Neural cell (in vitro differentiated cells): Measurements from ENCODE around the gene TRIB2. TPM values are rescaled to one million over a fixed set of nuclear protein-coding genes. Genes with fewer than 3 reads are reported as not detected.

Experiments used
- H2AFZ ChIP-seq: fragments of 200-600, 300-800 bp; sonication (generic), shearing (Covaris generic); 2 replicates; pipeline ENCODE4 v1.6.0; 2014; ENCODE audit warnings: low read depth, mild to moderate bottlenecking, antibody characterized with exemption, low read length, moderate library complexity
- H3F3A ChIP-seq: fragments of 200-600 bp; shearing (Covaris generic); 2 replicates; pipeline ENCODE4 v1.6.1; 2016; ENCODE audit warnings: mild to moderate bottlenecking, moderate library complexity, mixed read lengths, antibody characterized with exemption, low read length; ENCODE audit not compliant: insufficient read depth, poor library complexity, severe bottlenecking
- H3K27ac ChIP-seq: fragments of 200-600, 300-800 bp; sonication (generic), shearing (Covaris generic); 2 replicates; pipeline ENCODE4 v1.5.1; 2014; ENCODE audit warnings: mild to moderate bottlenecking, low read length, moderate library complexity
- H3K27me3 ChIP-seq: fragments of 300-800, 200-600 bp; sonication (generic), shearing (Covaris generic); 2 replicates; pipeline ENCODE4 v1.6.0; 2014; ENCODE audit warnings: mild to moderate bottlenecking, low read depth, low read length, moderate library complexity; ENCODE audit not compliant: insufficient read depth
- H3K36me3 ChIP-seq: fragments of 300-800, 200-600 bp; sonication (generic), shearing (Covaris generic); 2 replicates; pipeline ENCODE4 v1.5.1; 2014; ENCODE audit warnings: mild to moderate bottlenecking, antibody characterized with exemption, low read length, moderate library complexity; ENCODE audit not compliant: insufficient read depth
- H3K4me2 ChIP-seq: fragments of 300-800, 200-600 bp; sonication (generic), shearing (Covaris generic); 2 replicates; pipeline ENCODE4 v1.6.0; 2014; ENCODE audit warnings: mild to moderate bottlenecking, low read length
- H3K4me3 ChIP-seq: fragments of 300-800, 200-600 bp; sonication (generic), shearing (Covaris generic); 2 replicates; pipeline ENCODE4 v1.5.1; 2014; ENCODE audit warnings: mild to moderate bottlenecking, low read length, moderate library complexity
- H3K79me2 ChIP-seq: fragments of 200-600 bp; shearing (Covaris generic); replicated peaks from 2 replicates; pipeline ENCODE4 v1.6.0; 2014; ENCODE audit warnings: mild to moderate bottlenecking, low read length, moderate library complexity; ENCODE audit not compliant: insufficient read depth
- H3K9ac ChIP-seq: fragments of 300-800, 200-600 bp; sonication (generic), shearing (Covaris generic); 2 replicates; pipeline ENCODE4 v1.6.1; 2016; ENCODE audit warnings: mild to moderate bottlenecking, low read length, mixed read lengths
- H3K9me2 ChIP-seq: fragments of 200-600 bp; shearing (Covaris generic); 2 replicates; pipeline ENCODE4 v1.6.1; 2016; ENCODE audit warnings: mild to moderate bottlenecking, low read length, mixed read lengths; ENCODE audit not compliant: insufficient read depth
- H3K9me3 ChIP-seq: fragments of 200-600, 300-800 bp; sonication (generic), shearing (Covaris generic); 2 replicates; pipeline ENCODE4 v1.6.1; 2016; ENCODE audit warnings: mild to moderate bottlenecking, mixed run types, low read length, moderate library complexity, mixed read lengths
- H4K20me1 ChIP-seq: fragments of 200-600 bp; shearing (Covaris generic); 2 replicates; pipeline ENCODE4 v1.6.1; 2016; ENCODE audit warnings: mild to moderate bottlenecking, mixed run types; ENCODE audit not compliant: insufficient read depth
- CTCF ChIP-seq: fragments of 450-650 bp; IDR thresholded peaks from 2 replicates; pipeline ENCODE4 v1.5.1; 2014; ENCODE audit warnings: antibody characterized with exemption, mild to moderate bottlenecking, moderate library complexity; ENCODE audit not compliant: poor library complexity, severe bottlenecking
- EP300 ChIP-seq: fragments of 450-650 bp; conservative IDR thresholded peaks from 2 replicates; pipeline ENCODE4 v1.6.1; 2014; ENCODE audit warnings: antibody characterized with exemption, mild to moderate bottlenecking, moderate library complexity; ENCODE audit not compliant: poor library complexity, severe bottlenecking
- EZH2 ChIP-seq: fragments of 200-600, 300-800 bp; shearing (Covaris generic), sonication (generic); IDR thresholded peaks from 2 replicates; pipeline ENCODE4 v1.6.1; 2014; ENCODE audit warnings: antibody characterized with exemption, low read length, borderline replicate concordance, mild to moderate bottlenecking; ENCODE audit not compliant: insufficient read depth, poor library complexity, severe bottlenecking
- MXI1 ChIP-seq: fragments of 450-650 bp; conservative IDR thresholded peaks from 2 replicates; pipeline ENCODE4 v1.6.1; 2014; ENCODE audit warnings: antibody characterized with exemption, mild to moderate bottlenecking; ENCODE audit not compliant: poor library complexity, severe bottlenecking
- POLR2AphosphoS5 ChIP-seq: IDR thresholded peaks from 2 replicates; pipeline ENCODE4 v1.6.1; 2012
- RAD21 ChIP-seq: fragments of 450-650 bp; conservative IDR thresholded peaks from 2 replicates; pipeline ENCODE4 v1.6.1; 2014; ENCODE audit warnings: antibody characterized with exemption, mild to moderate bottlenecking, moderate library complexity
- REST ChIP-seq: IDR thresholded peaks from 2 replicates; pipeline ENCODE4 v1.6.1; 2012; ENCODE audit warnings: borderline replicate concordance
- SMC3 ChIP-seq: fragments of 450-650 bp; conservative IDR thresholded peaks from 2 replicates; pipeline ENCODE4 v1.6.1; 2014; ENCODE audit warnings: antibody characterized with exemption, mild to moderate bottlenecking, moderate library complexity; ENCODE audit not compliant: poor library complexity
- TAF1 ChIP-seq: IDR thresholded peaks from 2 replicates; pipeline ENCODE4 v1.6.1; 2012; ENCODE audit warnings: low read depth
- polyA plus RNA-seq: library from polyadenylated mRNA; depleted of rRNA; stranded (reverse); fragments of >200 nt; gene quantifications from 2 replicates; pipeline ENCODE4 v1.2.3, GENCODE V29; 2014

Gene TRIB2
- polyA plus RNA-seq, 1 donor from 2014 or later: 123 TPM

DNA sequence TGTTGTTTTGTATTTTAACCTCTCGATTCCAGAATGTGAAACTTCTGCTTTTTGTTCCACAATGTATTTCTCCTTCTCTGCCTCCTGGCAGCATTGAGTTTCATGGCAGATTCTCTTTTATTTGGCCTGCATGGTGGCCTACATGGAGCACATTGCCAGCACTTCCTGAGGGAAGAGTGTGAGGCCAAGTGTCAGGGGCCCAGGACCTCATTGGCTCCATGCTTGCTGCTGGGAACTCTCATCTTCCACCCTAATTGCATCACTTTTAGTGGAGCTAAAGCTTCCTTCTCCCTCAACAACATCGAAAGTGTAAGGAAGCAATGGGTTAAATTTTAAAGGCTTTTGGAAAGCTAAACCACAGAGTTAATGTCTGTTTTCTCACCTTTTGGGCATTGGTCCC, 9.5 kb downstream of the TRIB2 start:
- Histone ChIP-seq H3K9me3 (no peaks in the 10 kb centered on the region), H3K4me3 (no peak overlapping the region), H3K9me2 (no peaks in the 10 kb centered on the region), H3K4me2 (no peak overlapping the region), H3K9ac (no peak overlapping the region), H3K27me3 (no peaks in the 10 kb centered on the region), H3K27ac (no peak overlapping the region), H2AFZ (no peak overlapping the region), H4K20me1 (peaks cover 7% of the 10 kb centered on the region), H3F3A (no peaks in the 10 kb centered on the region), H3K79me2 (peaks cover 89% of the 10 kb centered on the region), H3K36me3 (peaks cover 31% of the 10 kb centered on the region)
- TF ChIP-seq EP300: no peak
- TF ChIP-seq SMC3: no peak
- no peak for TF ChIP-seq MXI1
- no peak for TF ChIP-seq CTCF
- TF ChIP-seq TAF1: no peak
- no peak for TF ChIP-seq RAD21
- TF ChIP-seq EZH2: no peak
- no peak for TF ChIP-seq POLR2AphosphoS5
- no peak for TF ChIP-seq REST

DNA sequence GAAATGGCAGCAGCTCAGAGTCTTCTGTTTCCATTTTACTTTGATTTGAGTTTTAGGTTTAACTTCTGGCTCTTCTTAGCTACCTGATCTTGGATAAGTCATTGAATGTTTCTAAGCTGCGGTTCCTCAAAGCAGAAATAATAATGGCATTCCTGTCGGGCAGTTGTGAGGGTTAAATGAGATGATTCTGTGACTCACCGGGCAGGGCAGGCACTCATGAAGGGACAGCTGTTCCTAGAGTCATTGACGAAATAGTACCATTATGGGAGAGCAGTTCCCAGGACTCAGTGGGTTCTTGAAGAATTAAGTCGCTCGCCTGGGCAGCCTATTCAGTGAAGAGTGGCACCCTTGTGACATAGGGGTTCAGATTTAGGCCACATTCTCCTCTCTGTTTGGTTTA, 10.3 kb downstream of the TRIB2 start:
- Histone ChIP-seq H3K36me3 (peaks cover 31% of the 10 kb centered on the region), H3K79me2 (peaks cover 88% of the 10 kb centered on the region), H3K4me2 (no peak overlapping the region)

More for the DNA sequence above, 10.3 kb downstream of the TRIB2 start:
- no peaks in the 10 kb centered on the region for H3K9me2 ChIP-seq
- TF ChIP-seq TAF1 (no peak), REST (no peak), CTCF (no peak), MXI1 (no peak), EZH2 (no peak), SMC3 (no peak)
- H3F3A ChIP-seq: no peaks in the 10 kb centered on the region
- H3K27me3 ChIP-seq: no peaks in the 10 kb centered on the region
- H2AFZ ChIP-seq: no peak overlapping the region
- no peak overlapping the region for H3K9ac ChIP-seq
- H3K9me3 ChIP-seq: no peaks in the 10 kb centered on the region
- peaks cover 7% of the 10 kb centered on the region for H4K20me1 ChIP-seq
- H3K4me3 ChIP-seq: no peak overlapping the region
- no peak overlapping the region for H3K27ac ChIP-seq
